WTC11 (cell line): ENCODE data around the gene SLC13A3. TPM values are rescaled to one million over a fixed set of nuclear protein-coding genes. Genes with fewer than 3 reads are reported as not detected.

Experiments
- ATAC-seq: fragments of 200-7000 bp; cut with Tn5 transposase; 2 replicates; pipeline ENCODE4 v1.10.0; 2021; ENCODE audit warnings: mild to moderate bottlenecking, moderate library complexity
- CTCF ChIA-PET: fragments of 300-600 bp; sonication (Branson Sonifier 250); formaldehyde crosslinking; loops from one replicate; lab custom pipeline; 2021; ENCODE audit warnings: antibody characterized with exemption; lab: Charles Lee
- POLR2A ChIA-PET: fragments of 350-600 bp; sonication (Branson Sonifier 250); formaldehyde crosslinking; loops from one replicate; lab custom pipeline; 2021; ENCODE audit warnings: antibody characterized with exemption; lab: Charles Lee
- DNase-seq: peaks from one replicate; pipeline ENCODE4 v3.0.0; 2021; ENCODE audit warnings: low spot score
- H3K27ac Mint-ChIP-seq: 2 replicates; pipeline ENCODE4 v1.8.0; 2021; ENCODE audit warnings: mixed read lengths
- H3K27me3 Mint-ChIP-seq: 2 replicates; pipeline ENCODE4 v1.8.0; 2021; ENCODE audit warnings: low read depth, mild to moderate bottlenecking, moderate library complexity, mixed read lengths
- H3K36me3 Mint-ChIP-seq: 2 replicates; pipeline ENCODE4 v1.8.0; 2021; ENCODE audit warnings: mixed read lengths
- H3K4me1 Mint-ChIP-seq: 2 replicates; pipeline ENCODE4 v1.8.0; 2022; ENCODE audit warnings: mixed read lengths
- H3K4me3 Mint-ChIP-seq: 2 replicates; pipeline ENCODE4 v1.8.0; 2021; ENCODE audit warnings: mild to moderate bottlenecking, moderate library complexity, mixed read lengths
- H3K9me3 Mint-ChIP-seq: 2 replicates; pipeline ENCODE4 v1.8.0; 2021; ENCODE audit warnings: mixed read lengths
- ARID4B ChIP-seq: sonication (generic); formaldehyde crosslinking; IDR thresholded peaks from 2 replicates; pipeline ENCODE4 v1.8.0; 2023; ENCODE audit warnings: missing genetic modification reagents, mild to moderate bottlenecking, borderline replicate concordance
- ATF2 ChIP-seq: sonication (generic); formaldehyde crosslinking; IDR thresholded peaks from 2 replicates; pipeline ENCODE4 v1.8.1; 2022; ENCODE audit warnings: low read depth, missing genetic modification reagents, borderline replicate concordance
- ATF6 ChIP-seq: sonication (generic); formaldehyde crosslinking; IDR thresholded peaks from 2 replicates; pipeline ENCODE4 v1.8.1; 2023; ENCODE audit warnings: mild to moderate bottlenecking, missing genetic modification reagents
- CDX4 ChIP-seq: fragments of 250-450 bp; sonication (Bioruptor Pico); IDR thresholded peaks from 2 replicates; pipeline ENCODE4 v1.9.0; 2021; ENCODE audit warnings: moderate library complexity, mild to moderate bottlenecking, inconsistent platforms, borderline replicate concordance
- CREB1 ChIP-seq: sonication (generic); formaldehyde crosslinking; IDR thresholded peaks from 2 replicates; pipeline ENCODE4 v1.8.0; 2023; ENCODE audit warnings: mild to moderate bottlenecking, missing genetic modification reagents
- EMX1 ChIP-seq: fragments of 250-450 bp; sonication (Bioruptor Pico); IDR thresholded peaks from 2 replicates; pipeline ENCODE4 v1.8.0; 2021; ENCODE audit warnings: mild to moderate bottlenecking
- GTF2I ChIP-seq: fragments of 250-450 bp; sonication (Bioruptor Pico); conservative IDR thresholded peaks from 2 replicates; pipeline ENCODE4 v1.4.0; 2021; ENCODE audit warnings: mild to moderate bottlenecking
- HMGXB4 ChIP-seq: sonication (generic); formaldehyde crosslinking; IDR thresholded peaks from 2 replicates; pipeline ENCODE4 v1.8.1; 2023; ENCODE audit warnings: mild to moderate bottlenecking, moderate library complexity, missing genetic modification reagents
- IRF2 ChIP-seq: sonication (generic); formaldehyde crosslinking; IDR thresholded peaks from 2 replicates; pipeline ENCODE4 v1.8.0; 2022; ENCODE audit warnings: low read depth, missing genetic modification reagents, borderline replicate concordance
- JUN ChIP-seq: sonication (generic); formaldehyde crosslinking; IDR thresholded peaks from 2 replicates; pipeline ENCODE4 v1.8.0; 2023; ENCODE audit warnings: mild to moderate bottlenecking, missing genetic modification reagents
- KAT7 ChIP-seq: sonication (generic); formaldehyde crosslinking; IDR thresholded peaks from 2 replicates; pipeline ENCODE4 v1.8.1; 2023; ENCODE audit warnings: missing genetic modification reagents, mild to moderate bottlenecking, borderline replicate concordance
- MAX ChIP-seq: sonication (generic); formaldehyde crosslinking; IDR thresholded peaks from 2 replicates; pipeline ENCODE4 v1.8.0; 2022; ENCODE audit warnings: mild to moderate bottlenecking, missing genetic modification reagents
- MLX ChIP-seq: sonication (generic); formaldehyde crosslinking; IDR thresholded peaks from 2 replicates; pipeline ENCODE4 v1.8.1; 2023; ENCODE audit warnings: mild to moderate bottlenecking, missing genetic modification reagents, moderate library complexity
- NR3C1 ChIP-seq: sonication (generic); formaldehyde crosslinking; conservative IDR thresholded peaks from 2 replicates; pipeline ENCODE4 v1.8.1; 2023; ENCODE audit warnings: low read depth, mild to moderate bottlenecking, missing genetic modification reagents
- SOX15 ChIP-seq: fragments of 250-450 bp; sonication (Bioruptor Pico); IDR thresholded peaks from 2 replicates; pipeline ENCODE4 v1.9.0; 2021; ENCODE audit warnings: mild to moderate bottlenecking
- TCF7 ChIP-seq: sonication (generic); formaldehyde crosslinking; IDR thresholded peaks from 2 replicates; pipeline ENCODE4 v1.8.0; 2022; ENCODE audit warnings: mild to moderate bottlenecking, low read depth, missing genetic modification reagents, moderate library complexity
- TP53 ChIP-seq: sonication (generic); formaldehyde crosslinking; IDR thresholded peaks from 2 replicates; pipeline ENCODE4 v1.8.1; 2023; ENCODE audit warnings: mild to moderate bottlenecking, missing genetic modification reagents
- USF2 ChIP-seq: sonication (generic); formaldehyde crosslinking; IDR thresholded peaks from 2 replicates; pipeline ENCODE4 v1.8.1; 2023; ENCODE audit warnings: mild to moderate bottlenecking, missing genetic modification reagents, moderate library complexity
- ZBTB21 ChIP-seq: sonication (generic); formaldehyde crosslinking; IDR thresholded peaks from 2 replicates; pipeline ENCODE4 v1.8.1; 2023; ENCODE audit warnings: mild to moderate bottlenecking, missing genetic modification reagents, borderline replicate concordance
- ZNF219 ChIP-seq: sonication (generic); formaldehyde crosslinking; IDR thresholded peaks from 2 replicates; pipeline ENCODE4 v1.8.0; 2023; ENCODE audit warnings: missing genetic modification reagents, mild to moderate bottlenecking, borderline replicate concordance
- total RNA-seq: library from RNA; stranded (reverse); gene quantifications from 3 replicates; pipeline ENCODE4 v1.2.3, GENCODE V29; 2021

The SLC13A3 gene
- total RNA-seq, 1 experiment from 2014 or later = 10.6 TPM

GRCh38 chr20:46552460-46553420, 98.5 kb downstream of the SLC13A3 start:
- POLR2A ChIA-PET = interaction anchor here (0.5 to 0.9 kb wide), 2 partner anchors 131 to 153 kb away, joined by 3 to 4 read pairs; no protein-coding TSS in a partner anchor
- peak overlapping the region; percentile 71 for H3K27ac Mint-ChIP-seq
- H3K4me1 Mint-ChIP-seq = peaks cover 56% of the 10 kb centered on the region

GRCh38 chr20:46551522-46552381, 99.5 kb downstream of the SLC13A3 start:
- peaks cover 52% of the 10 kb centered on the region for H3K4me1 Mint-ChIP-seq
- ChIA-PET POLR2A (interaction anchor here (0.5 to 0.9 kb wide), 2 partner anchors 132 to 154 kb away, joined by 3 to 4 read pairs; no protein-coding TSS in a partner anchor), CTCF (interaction anchor here (0.6 to 3.7 kb wide), 9 partner anchors 10 to 1640 kb away, joined by 3 to 38 read pairs (median 5); partner anchors contain the start of gene ZNF334)
- no peak overlapping the region for H3K4me3 Mint-ChIP-seq
- ATAC-seq (peak; percentile 77), DNase-seq (peak; percentile 56)
- no peaks in the 10 kb centered on the region; the same call in 1 of the 2 replicates for H3K27me3 Mint-ChIP-seq
- no peaks in the 10 kb centered on the region for H3K36me3 Mint-ChIP-seq
- peak overlapping the region; percentile 71 for H3K27ac Mint-ChIP-seq
- no peaks in the 10 kb centered on the region for H3K9me3 Mint-ChIP-seq
- TF ChIP-seq JUN (CRISPR knock-in tag) = no peak
- no peak for TF ChIP-seq MLX (CRISPR knock-in tag)
- TF ChIP-seq HMGXB4 (CRISPR knock-in tag) = no peak
- no peak for TF ChIP-seq CREB1 (CRISPR knock-in tag)
- TF ChIP-seq CDX4 = no peak
- no peak for TF ChIP-seq ARID4B
- no peak for TF ChIP-seq USF2
- TF ChIP-seq MAX (CRISPR knock-in tag) = no peak
- no peak for TF ChIP-seq TCF7 (CRISPR knock-in tag)
- TF ChIP-seq SOX15 (CRISPR knock-in tag) = no peak
- TF ChIP-seq ATF2 (CRISPR knock-in tag) = no peak
- no peak for TF ChIP-seq EMX1 (CRISPR knock-in tag)
- no peak for TF ChIP-seq ATF6 (CRISPR knock-in tag)
- no peak for TF ChIP-seq KAT7 (CRISPR knock-in tag)
- no peak for TF ChIP-seq NR3C1 (CRISPR knock-in tag)

More at GRCh38 chr20:46552460-46553420, 98.5 kb downstream of the SLC13A3 start:
- no peaks in the 10 kb centered on the region; the same call in 1 of the 2 replicates for H3K27me3 Mint-ChIP-seq
- H3K36me3 Mint-ChIP-seq = no peaks in the 10 kb centered on the region
- H3K4me3 Mint-ChIP-seq = no peak overlapping the region
- TF ChIP-seq IRF2 (CRISPR knock-in tag) = no peak
- TF ChIP-seq GTF2I = peak; percentile 68
- TF ChIP-seq ZBTB21 (CRISPR knock-in tag) = 0 out of 2 replicates have a peak, but pooled peaks have one; percentile 31
- TF ChIP-seq TP53 = no peak
- TF ChIP-seq ZNF219 (CRISPR knock-in tag) = no peak
- H3K9me3 Mint-ChIP-seq = no peaks in the 10 kb centered on the region
- CTCF ChIA-PET = interaction anchor here (0.6 to 3.7 kb wide), 5 partner anchors 10 to 1639 kb away, joined by 3 to 38 read pairs (median 6); no protein-coding TSS in a partner anchor
- DNase-seq = no peak
- peak; percentile 14 for ATAC-seq
